ENCODE results near the gene PLPP4.

PLPP4 gene

DNA sequence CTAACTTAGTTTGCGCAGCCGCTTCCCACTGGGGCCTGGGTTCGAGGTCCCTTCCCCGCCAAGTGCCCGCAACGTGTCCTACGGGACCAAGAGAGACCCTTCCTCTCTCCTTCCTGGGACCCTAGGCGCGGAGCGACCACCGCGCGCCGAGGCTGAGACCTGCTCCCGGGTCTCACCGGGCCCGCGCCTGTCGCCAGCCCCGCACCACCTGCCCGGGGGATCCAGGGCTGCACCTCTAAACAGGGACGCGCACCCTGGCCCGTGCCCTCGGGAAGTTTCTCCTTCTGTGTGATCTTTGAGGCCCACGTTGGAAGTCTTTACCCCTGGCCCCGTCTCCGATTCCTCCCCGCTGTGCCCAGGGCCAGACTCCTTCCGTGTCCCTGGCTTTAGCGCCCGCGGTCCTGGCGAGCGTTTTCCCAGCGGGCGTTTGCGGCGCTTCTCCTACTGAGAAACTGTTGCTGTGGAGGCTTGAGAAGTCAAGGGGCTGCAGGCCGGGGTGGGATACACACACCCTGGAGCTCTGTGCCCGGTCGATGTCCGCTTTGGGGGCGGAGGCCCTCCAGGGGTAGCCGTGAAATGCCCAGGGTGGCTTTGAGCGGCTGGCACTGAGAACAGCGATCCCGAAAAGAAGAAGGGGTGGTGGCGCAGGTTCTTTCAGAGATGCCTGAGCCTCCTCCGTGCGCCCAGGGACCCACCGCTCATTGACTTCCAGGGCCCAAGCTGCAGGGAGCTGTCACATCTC lies 575 bp downstream of the PLPP4 start:
- DNase-seq: no peak

DNA sequence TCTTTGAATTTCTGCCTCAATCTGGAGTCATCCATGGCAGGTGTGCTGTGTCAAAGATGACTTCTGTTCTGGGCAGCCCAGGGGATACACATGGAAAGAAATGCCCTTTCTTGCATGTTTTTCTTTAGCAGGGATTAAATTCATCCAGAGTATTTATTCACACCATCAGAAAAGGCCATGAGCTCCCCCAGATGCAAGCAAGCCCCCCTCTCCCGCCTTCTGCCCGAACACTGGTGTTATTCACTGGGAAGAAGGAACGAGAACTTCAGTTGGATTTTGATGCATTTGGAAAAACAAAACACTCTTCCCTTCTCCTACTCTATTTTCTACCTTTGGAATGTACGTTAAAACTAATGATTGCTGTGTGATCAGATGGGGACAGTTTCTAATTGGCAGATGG lies 1.4 kb downstream of the PLPP4 start:
- no peak for DNase-seq

DNA sequence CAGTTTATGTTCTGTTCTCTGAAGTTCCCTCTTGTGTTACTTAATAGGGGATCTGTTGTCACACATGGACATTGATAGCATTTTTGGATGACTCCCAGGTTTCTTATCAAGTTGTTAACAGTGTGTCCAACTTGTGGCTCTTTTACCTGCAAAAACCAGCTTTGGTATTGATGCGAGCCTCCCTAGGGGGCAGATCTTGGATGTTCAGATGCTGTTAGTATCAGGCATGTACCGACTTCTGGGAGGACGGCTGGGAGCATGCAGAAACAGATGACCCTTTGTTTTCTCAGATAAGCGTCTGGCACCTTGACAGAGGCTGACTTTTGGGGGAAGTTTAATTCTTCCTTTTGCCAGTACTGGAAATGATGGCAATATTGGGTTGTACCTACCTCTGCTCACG lies 2.2 kb downstream of the PLPP4 start:
- no peak for DNase-seq

DNA sequence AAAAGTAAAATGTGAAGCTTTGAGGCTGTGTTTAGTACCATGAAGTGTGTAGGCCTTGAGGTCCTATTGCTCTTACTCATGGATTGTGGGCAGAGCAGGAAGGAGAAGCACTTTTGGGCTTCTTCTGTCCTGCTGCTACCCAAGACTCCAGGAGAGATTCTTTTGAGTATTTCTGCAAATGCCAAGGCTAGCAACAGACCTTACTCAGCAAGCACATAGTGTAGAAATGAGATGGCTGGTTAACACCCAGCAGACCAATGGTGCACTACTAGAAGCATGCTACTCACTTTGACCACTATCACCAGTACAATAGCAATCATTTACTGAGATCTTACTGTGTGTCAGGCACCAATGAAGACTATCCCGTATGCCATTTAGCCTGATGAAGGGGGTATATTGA lies 3.2 kb downstream of the PLPP4 start:
- DNase-seq: no peak

DNA sequence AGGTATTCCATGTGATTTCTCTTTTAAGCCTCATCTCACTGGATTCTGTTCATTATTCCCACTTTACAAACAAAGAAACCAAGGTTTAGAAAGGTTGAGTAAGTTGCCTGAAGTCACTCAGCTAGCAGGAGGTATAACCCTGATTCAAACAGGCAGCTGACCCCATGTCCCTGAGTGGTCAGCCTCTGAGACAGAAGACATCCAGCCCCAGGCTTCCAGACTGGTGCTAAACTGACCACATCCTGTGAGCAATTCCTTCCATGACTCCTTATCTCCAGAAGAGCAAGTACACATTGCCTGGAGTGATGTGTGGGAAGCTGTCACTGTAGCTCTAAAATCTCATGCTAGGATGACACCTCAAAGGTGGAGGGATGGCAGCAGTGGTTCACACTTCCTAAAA lies 3.7 kb downstream of the PLPP4 start:
- no peak for DNase-seq

DNA sequence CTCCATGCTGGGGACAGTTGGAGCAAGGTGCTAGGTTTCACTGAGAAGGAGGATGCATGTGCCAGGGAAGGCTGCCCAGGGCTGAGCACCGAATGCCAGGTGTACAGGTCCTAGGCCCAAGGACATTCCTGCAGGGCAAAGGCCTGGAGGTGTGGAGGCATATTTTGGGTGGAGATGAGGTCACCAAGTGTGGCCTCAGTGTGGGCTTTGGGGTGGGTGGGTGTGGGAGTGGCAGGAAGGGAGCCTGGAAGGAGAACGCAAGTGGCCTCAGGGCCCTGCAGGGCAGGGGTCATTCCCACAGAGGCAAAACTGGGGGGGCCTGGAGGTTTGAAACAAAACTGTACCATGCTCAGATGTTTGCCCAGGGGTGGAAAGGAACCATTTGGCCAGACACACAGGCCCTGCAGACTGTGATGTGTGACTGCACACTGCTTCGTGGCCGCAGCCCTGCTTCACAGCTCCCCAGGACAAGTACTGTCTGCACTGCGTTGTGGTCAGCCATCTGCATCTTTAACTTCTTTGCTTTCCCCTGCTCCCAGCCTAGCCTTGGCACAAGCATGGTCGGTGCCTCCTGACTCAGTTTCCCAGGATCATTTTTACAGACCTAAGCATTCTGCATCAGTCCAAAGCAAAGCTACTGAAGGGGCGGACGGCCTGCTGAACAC lies 5.1 kb downstream of the PLPP4 start:
- DNase-seq: no peak

DNA sequence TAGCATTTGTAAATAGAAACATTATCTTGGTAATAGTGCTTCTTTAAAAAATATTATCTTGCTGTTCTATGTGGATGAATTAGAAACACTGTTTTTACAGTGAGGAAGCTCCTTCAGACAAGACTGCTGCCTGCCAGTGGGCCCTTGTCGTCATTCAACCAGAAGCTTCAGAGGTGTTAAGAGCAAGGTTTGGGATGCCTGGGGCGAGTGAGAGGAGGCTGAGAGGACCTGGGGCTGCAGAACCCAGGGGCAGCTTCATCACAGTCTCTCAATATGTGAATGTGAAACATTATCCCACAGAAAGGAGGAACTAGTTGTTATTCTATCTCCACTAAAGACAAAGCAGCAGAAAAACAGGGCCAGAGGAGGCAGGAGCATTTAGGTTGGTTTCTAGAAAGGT lies 8.1 kb downstream of the PLPP4 start:
- DNase-seq: no peak

DNA sequence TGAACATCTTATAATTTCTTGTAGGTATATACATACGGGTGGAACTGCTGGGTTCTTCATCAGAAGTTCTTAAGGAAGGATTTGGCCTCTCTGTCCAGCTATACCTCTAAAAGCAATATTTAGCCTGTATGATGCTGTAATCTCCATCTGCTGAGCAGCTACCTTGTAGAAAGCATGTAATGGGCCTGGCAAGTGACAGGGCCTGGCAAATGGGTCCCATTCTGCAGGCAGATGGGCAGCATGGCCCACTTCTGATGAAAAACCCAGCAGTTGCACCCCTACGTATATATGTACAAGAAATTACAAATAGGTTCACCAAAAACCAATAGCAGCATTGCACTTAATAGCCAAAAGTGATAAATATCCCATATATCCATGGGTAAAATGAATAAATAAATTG lies 9.0 kb downstream of the PLPP4 start:
- DNase-seq: no peak

DNA sequence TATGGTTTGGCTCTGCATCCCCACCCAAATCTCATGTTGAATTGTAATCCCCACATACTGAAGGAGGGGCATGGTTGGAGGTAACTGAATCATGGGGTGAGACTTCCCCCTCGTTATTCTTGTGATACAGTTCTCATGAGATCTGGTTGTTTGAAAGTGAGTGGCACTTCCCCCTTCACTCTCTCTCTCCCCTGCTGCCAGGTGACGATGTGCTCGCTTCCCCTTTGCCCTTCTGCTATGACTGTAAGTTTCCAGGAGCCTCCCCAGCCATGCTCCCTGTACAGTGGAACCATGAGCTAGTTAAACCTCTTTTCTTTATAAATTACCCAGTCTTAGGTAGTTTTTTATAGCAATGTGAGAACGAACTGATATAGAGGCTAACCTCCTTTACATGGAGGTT lies 16.6 kb downstream of the PLPP4 start:
- no peak for DNase-seq

DNA sequence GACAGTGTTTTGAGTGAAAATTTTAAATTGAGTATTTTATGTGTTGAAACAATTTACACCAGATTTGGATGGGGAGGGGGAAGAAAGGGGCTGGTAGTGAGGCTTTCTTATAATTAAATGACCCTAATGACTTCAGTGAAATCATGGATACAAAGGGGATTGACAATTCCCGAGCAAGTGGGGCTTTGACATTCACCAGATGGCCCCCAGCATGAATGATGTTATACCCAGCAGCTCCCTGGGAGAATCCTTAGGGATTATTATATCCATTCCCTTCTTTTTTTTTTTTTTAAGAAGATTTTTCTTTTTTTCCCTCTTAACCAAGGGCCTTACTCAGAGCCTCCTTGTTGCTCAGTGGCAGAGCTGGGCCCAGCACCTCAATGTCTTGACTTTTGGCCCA lies 17.9 kb downstream of the PLPP4 start:
- DNase-seq: no peak

DNA sequence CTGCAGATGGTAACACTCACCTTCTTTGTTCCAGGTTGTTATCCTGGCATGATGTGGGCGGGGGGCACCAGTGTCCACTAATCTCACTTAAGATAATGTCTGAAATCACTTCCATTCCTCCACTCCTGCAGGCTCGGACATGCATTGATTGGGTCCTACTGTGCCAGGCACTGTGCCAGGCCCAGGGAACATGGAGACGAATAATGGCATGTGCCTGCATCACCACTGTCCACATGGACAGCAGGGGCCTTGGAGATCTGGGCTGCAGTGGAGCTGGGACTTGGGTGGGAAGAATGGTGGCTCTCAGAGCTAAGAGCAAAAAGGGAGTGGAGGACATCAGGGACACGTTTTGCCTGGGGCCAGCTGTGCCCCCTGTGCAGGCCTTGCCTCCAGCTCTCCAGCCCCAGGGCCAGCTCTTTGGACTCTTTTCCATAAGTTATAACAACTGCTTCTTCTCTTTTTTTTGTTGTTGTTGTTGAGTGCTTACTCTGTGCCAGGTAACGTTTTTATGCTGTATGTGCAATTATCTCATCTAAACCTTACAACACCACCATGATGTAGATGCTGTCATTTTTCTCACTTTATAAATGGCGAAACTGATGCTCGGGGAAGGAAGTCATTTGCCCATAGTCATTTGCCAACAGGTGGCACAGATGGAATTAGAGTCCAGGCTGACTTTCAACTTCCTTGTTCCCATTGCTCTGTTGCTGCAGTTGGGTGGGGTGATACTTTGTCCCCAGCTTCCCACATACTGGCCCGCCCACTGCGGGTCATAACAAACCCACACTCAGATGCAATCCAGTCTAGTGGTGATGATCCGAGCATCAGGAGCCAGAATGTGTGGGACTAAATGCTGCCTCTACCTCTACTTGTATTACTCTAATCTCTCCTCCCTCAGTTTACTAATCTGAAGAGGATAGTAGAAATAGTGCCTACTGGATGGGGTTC lies 19.1 kb downstream of the PLPP4 start:
- no peak for DNase-seq

DNA sequence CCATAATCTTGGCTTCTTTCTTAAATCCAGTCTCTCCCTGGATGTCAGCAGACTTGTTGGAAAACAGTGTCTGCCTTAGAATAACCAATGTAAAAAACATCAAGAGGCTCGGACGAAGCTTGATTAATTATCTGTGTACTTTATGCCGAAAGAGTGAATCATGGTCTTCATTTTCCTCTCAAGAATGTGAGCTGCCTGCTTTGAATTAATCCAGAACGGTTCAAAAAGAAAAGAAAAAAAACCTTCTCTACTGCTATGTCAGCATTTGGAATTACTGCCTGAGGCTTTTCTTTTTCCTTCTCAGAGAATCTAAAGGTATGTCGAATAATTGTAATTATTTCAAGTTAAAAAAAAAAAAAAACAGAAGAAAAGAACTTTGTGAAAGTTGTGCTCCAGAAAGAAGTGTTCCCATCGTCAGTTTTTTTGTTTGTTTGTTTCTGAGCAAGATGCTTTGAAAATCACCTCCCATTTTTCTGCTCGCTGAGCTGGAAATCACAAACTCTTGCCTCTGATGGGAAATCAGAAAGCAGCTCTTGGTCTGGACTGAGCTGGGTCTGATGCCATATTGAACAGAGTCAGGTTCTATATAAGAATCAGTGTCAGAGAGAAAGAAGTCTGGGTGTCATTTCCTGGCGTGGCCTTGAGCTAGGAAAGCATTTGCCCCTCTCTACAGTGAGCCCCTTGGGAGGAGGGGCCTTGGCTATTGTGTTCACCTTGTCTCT lies 20.2 kb downstream of the PLPP4 start:
- no peak for DNase-seq

DNA sequence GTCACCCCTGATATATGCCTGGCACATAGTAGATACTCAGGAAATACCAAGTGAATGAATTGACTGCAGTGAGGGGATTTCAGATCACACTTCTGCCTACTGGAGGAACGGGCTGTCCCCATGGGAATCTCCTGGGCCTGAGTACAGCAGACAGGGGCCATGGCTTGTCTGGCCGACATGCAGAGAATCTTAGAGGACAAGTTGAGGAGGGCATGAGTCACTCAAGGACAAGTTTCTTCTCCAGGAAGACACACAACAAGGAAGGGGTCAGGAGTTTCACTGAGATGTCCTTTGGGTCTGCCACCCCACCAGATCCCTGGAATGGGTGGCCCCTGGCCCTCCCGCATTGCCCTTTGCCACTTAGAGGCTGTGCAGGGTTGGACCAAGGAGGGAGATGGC lies 20.7 kb downstream of the PLPP4 start:
- no peak for DNase-seq

DNA sequence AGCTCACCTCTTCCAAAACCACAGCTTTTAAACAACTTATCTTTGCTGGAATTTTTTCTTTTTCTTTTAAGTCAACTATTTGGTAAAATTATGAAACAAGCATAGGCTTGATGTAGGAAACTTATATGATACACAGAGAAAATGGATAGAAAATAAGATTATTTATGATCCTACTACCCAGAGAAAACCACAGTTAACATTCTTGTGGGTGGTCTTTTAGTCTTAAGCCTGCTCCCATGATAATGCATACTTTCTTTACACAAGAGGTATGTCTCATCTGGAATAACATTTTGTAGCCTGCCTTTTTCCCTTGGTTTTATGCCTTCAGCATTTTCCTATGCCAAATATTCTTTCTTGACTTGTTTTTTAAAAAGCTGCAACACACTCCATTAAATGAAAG lies 21.4 kb downstream of the PLPP4 start:
- DNase-seq: no peak

DNA sequence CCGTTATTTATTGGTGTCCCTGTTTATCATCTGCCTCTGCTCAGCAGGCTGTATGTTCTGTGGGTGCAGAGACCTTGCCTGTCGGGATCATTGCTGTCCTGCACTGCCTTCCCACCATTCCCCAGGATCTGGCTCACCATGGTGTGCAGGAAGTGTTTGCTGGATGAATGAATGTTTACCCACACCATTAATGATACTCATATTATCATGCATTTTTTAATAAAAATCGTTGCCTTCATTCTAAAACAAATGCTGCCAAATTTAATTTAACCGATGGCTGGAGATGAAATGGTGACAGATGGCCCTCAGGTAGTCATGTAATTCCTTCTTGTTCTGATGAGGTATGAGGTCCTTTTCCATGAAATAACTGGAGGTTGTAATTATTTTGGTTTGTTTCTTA lies 22.5 kb downstream of the PLPP4 start:
- no peak for DNase-seq

DNA sequence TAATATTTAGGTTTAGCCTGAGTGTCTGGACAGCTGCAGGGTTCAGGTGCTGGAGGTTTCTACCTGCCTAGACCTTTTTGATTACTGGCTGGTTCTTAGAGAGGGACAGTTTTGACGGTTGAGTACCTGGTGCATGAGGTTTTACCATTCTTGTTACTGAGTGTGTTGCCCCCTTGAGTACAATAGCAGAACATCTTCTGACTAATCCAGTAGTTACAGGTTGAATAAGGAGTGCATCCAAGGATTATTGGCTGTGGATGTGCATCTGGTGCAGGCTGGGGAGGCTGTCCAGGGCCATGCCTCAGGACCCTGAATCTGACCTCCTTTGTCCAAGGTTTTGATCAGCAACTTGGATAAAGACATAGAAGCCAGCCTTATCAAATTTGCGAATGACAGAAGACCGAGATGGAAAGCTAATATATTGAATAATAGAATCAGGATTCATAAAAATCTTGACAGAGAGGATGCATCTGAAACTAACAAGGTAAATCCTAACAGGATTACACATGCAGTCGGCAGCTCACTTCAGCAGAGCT lies 23.1 kb downstream of the PLPP4 start:
- no peak for DNase-seq

DNA sequence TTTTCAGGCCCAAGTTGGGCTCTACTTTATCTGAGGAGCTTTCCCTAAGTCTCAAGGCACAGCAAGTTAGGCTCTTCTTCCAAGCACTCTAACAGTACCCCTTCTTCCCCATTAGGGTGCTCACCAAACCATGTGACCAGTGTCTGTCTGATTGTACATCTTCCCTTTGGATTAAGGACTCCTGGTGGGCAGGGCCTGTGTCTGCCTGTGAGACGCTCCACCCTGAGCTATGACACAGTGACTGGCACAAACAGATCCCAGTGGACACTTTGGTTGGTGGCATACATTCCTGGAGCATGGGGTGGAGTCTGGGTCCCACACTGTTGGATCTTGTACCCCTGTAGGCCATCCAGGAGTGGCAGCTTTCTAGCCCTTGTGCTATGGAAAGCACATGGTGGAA lies 23.8 kb downstream of the PLPP4 start:
- no peak for DNase-seq

DNA sequence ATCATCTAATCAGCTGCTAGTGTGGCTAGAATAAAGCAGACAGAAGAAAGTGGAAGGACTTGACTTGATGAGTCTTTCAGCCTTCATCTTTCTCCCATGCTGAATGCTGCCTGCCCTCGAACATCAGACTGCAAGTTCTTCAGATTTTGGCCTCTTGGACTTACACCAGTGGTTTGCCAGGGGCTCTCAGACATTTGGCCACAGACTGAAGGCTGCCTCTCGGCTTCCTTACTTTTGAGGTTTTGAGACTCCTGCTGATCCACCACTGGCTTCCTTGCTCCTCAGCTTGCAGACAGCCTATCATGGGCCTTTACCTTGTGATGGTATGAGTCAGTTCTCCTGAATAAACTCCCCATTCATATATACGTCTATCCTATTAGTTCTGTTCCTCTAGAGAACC lies 26.0 kb downstream of the PLPP4 start:
- no peak for DNase-seq

DNA sequence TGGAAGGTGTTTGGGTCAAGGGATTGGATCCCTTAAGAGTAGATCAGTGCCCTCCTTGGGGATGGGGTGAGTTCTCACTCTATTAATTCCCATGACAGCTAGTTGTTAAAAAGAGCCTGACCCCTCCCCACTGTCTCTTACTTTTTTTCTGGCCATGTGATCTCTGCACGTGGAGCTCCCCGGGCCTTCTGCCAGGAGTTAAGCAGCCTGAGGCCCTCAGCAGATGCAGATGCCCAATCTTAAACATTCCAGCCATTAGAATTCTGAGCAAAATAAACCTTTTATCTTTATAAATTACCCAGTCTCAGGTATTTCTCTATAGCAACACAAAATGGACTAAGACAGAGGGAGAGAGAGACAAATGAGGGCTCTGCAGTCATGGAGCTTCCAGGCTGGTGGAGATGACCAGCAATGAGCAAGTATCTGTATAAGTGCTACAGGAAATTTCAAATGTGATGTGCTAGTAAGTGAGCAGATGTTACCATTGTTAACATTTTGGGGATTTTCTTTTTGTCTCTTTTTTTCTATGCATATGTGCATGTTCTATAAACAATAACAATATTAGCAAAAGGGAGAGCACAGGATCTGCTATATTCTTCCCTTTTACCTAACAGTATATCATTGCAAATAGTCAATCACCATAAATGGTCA lies 26.7 kb downstream of the PLPP4 start:
- DNase-seq: no peak

DNA sequence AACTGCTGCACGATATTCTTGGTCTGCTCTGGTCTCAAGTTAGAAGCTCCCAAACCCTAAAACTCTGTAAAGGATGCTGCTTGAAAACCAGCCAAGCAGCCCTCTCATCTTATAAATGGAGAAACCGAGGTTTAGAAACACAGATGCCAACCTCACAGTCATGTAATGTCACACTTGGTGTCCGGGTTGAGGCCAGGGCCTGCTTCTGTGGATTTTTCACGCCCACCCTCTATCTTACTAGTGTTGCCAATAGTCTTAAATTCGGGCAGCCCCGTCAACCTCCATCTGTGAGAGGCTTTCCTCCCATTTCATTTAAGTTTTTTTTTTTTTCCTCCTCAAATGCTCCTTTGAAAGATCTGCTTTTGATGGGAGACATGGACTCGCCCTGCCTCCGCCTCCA lies 28.9 kb downstream of the PLPP4 start:
- no peak for DNase-seq

DNA sequence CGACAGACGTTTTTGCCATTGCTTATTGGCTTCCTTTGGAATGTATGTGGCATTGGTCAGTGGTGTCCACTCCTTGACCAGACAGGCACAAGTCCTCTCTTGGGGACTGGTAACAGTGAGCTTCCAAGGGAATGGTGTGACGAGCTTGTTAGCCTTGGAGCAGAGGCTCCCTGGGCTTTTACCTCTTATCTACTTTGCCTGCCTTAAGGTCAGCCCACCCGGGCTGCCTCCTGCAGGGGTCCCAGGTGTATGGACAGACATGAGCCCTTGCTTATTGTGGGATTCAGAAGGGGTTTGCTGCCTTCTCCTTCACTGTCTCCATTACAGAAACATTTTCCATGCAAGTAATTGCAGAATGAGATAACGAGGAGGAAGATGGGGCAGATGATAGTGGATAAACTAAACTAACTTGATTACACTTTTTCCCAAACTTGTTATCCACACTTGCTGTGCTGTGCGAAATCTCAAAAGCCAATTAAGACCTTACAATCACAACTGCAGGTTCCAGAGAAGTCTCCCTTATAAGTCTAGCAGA lies 29.7 kb downstream of the PLPP4 start:
- DNase-seq: no peak

DNA sequence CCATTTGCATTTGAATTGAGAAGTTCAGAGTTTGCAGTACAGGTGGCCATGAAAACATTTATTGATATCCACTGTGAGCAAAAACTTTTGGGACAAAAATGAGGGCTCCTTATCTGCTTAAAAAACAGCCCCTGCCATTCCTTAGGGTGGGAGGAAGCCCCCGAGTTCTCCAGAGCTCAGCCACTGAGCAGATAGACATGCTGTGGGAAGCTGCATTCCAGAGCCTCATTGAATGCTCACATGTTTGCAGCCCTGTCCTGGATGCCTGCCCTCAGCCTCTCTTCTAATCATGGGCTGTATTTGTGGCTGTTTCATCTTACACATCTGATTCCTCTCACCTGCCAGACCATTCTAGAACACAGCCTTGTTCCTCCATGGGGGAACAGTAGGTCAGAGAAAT lies 33.3 kb downstream of the PLPP4 start:
- no peak for DNase-seq
